Measurements from ENCODE around the gene PSAPL1. TPM values are rescaled to one million over a fixed set of nuclear protein-coding genes. Genes with fewer than 3 reads are reported as not detected.

The PSAPL1 gene, protein sequence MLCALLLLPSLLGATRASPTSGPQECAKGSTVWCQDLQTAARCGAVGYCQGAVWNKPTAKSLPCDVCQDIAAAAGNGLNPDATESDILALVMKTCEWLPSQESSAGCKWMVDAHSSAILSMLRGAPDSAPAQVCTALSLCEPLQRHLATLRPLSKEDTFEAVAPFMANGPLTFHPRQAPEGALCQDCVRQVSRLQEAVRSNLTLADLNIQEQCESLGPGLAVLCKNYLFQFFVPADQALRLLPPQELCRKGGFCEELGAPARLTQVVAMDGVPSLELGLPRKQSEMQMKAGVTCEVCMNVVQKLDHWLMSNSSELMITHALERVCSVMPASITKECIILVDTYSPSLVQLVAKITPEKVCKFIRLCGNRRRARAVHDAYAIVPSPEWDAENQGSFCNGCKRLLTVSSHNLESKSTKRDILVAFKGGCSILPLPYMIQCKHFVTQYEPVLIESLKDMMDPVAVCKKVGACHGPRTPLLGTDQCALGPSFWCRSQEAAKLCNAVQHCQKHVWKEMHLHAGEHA
- total RNA-seq (not detected), polyA plus RNA-seq (not detected)

DNA sequence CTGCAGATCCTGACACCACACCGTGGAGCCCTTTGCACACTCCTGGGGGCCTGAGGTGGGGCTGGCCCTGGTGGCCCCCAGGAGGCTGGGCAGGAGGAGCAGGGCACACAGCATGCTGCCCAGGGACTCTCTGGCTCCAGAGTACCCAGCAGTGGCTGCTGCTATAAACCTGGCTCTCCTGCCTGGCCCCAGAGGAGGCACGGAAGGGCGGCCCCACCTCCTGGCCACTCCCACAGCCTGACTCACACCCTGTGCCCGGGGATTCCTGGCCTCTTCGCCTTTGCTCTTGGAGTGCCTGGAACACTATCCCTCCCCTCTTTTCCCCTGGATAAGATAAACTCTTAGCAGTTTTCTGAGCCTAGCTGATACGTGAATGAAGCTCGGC is at the start of gene PSAPL1:
PSAPL1 (minus strand) TSS at position 165 of the 385 bp plus-strand sequence; CDS start at position 114, 51 bp downstream.
- H3K27ac ChIP-seq (ENCODE audit: low read depth in 1 of 2, low read length in 2 of 2), result no peak within 1 kb of the TSS
- H3K36me3 ChIP-seq (ENCODE audit: control insufficient read depth in 4 of 4, insufficient read depth in 3 of 4, low read depth in 1 of 4, low read length in 3 of 4), result no peaks in the 10 kb centered on the region
- no peaks in the 10 kb centered on the region for H3K4me1 ChIP-seq (ENCODE audit: control insufficient read depth in 4 of 4, insufficient read depth in 4 of 4, low read length in 3 of 4)
- H3K27me3 ChIP-seq (ENCODE audit: control insufficient read depth in 4 of 4, insufficient read depth in 4 of 4, low read length in 3 of 4), result no peaks in the 10 kb centered on the region
- 61% methylated on average over 7 of the region's 7 CpGs for WGBS
- H3K9ac ChIP-seq (ENCODE audit: low read depth in 1 of 2, low read length in 2 of 2), result no peak within 1 kb of the TSS
- TF ChIP-seq, protein P1, sequence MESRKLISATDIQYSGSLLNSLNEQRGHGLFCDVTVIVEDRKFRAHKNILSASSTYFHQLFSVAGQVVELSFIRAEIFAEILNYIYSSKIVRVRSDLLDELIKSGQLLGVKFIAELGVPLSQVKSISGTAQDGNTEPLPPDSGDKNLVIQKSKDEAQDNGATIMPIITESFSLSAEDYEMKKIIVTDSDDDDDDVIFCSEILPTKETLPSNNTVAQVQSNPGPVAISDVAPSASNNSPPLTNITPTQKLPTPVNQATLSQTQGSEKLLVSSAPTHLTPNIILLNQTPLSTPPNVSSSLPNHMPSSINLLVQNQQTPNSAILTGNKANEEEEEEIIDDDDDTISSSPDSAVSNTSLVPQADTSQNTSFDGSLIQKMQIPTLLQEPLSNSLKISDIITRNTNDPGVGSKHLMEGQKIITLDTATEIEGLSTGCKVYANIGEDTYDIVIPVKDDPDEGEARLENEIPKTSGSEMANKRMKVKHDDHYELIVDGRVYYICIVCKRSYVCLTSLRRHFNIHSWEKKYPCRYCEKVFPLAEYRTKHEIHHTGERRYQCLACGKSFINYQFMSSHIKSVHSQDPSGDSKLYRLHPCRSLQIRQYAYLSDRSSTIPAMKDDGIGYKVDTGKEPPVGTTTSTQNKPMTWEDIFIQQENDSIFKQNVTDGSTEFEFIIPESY (IDR thresholded peaks at IDR 0.05), result no peak
- no peak for TF ChIP-seq TAF1 (conservative IDR thresholded peaks at IDR 0.05)
- no peak for TF ChIP-seq EGR1 (IDR thresholded peaks at IDR 0.05; ENCODE audit: low read depth in 2 of 2)
- TF ChIP-seq NR2F2 (IDR thresholded peaks at IDR 0.05), result no peak
- TF ChIP-seq, protein P2, sequence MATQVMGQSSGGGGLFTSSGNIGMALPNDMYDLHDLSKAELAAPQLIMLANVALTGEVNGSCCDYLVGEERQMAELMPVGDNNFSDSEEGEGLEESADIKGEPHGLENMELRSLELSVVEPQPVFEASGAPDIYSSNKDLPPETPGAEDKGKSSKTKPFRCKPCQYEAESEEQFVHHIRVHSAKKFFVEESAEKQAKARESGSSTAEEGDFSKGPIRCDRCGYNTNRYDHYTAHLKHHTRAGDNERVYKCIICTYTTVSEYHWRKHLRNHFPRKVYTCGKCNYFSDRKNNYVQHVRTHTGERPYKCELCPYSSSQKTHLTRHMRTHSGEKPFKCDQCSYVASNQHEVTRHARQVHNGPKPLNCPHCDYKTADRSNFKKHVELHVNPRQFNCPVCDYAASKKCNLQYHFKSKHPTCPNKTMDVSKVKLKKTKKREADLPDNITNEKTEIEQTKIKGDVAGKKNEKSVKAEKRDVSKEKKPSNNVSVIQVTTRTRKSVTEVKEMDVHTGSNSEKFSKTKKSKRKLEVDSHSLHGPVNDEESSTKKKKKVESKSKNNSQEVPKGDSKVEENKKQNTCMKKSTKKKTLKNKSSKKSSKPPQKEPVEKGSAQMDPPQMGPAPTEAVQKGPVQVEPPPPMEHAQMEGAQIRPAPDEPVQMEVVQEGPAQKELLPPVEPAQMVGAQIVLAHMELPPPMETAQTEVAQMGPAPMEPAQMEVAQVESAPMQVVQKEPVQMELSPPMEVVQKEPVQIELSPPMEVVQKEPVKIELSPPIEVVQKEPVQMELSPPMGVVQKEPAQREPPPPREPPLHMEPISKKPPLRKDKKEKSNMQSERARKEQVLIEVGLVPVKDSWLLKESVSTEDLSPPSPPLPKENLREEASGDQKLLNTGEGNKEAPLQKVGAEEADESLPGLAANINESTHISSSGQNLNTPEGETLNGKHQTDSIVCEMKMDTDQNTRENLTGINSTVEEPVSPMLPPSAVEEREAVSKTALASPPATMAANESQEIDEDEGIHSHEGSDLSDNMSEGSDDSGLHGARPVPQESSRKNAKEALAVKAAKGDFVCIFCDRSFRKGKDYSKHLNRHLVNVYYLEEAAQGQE (IDR thresholded peaks at IDR 0.05), result no peak
- no peak for TF ChIP-seq HNF4G (IDR thresholded peaks at IDR 0.05)
- TF ChIP-seq, protein P3, sequence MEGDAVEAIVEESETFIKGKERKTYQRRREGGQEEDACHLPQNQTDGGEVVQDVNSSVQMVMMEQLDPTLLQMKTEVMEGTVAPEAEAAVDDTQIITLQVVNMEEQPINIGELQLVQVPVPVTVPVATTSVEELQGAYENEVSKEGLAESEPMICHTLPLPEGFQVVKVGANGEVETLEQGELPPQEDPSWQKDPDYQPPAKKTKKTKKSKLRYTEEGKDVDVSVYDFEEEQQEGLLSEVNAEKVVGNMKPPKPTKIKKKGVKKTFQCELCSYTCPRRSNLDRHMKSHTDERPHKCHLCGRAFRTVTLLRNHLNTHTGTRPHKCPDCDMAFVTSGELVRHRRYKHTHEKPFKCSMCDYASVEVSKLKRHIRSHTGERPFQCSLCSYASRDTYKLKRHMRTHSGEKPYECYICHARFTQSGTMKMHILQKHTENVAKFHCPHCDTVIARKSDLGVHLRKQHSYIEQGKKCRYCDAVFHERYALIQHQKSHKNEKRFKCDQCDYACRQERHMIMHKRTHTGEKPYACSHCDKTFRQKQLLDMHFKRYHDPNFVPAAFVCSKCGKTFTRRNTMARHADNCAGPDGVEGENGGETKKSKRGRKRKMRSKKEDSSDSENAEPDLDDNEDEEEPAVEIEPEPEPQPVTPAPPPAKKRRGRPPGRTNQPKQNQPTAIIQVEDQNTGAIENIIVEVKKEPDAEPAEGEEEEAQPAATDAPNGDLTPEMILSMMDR (IDR thresholded peaks at IDR 0.05; ENCODE audit: low read depth, low read length, missing input control), result no peak
- no peak for TF ChIP-seq JUND (IDR thresholded peaks at IDR 0.05)
- no peak for TF ChIP-seq RXRA (IDR thresholded peaks at IDR 0.05)
- no peak for TF ChIP-seq GABPA (IDR thresholded peaks at IDR 0.05 in 1 of 2, conservative IDR thresholded peaks at IDR 0.05 in 1 of 2)
- H3K4me3 ChIP-seq (ENCODE audit: low read depth in 1 of 3, low read length in 3 of 3), result no peak within 1 kb of the TSS
- no peaks in the 10 kb centered on the region for H3K9me3 ChIP-seq (ENCODE audit: control insufficient read depth in 4 of 4, low read length in 3 of 4)
- no peak for DNase-seq (ENCODE audit: low spot score)

DNA sequence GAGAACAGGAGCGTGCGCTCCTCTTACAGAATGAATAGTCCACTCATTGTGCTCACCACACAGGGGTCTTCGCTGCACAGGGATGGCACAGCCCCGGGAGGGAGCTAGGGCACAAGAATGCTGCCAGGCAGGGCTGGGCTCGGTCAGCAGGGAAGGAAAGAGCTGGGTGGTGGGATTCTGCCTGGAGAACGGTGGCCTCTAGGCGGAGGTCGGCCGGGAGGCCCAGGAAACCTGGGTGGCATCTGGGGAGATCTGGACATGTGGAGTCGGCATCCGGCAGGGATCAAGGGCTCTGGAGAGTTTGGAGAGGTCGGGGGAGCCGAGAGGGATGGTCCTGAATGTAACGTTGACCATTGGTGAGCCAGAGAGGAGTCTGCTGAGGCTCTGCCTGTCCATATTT is 46.5 kb upstream of the PSAPL1 start:
- Histone ChIP-seq H3K27ac (ENCODE audit: low read depth in 1 of 2, low read length in 2 of 2) (no peak overlapping the region), H3K9me3 (ENCODE audit: control insufficient read depth in 4 of 4, low read length in 3 of 4) (no peaks in the 10 kb centered on the region), H3K4me1 (ENCODE audit: control insufficient read depth in 4 of 4, insufficient read depth in 4 of 4, low read length in 3 of 4) (no peaks in the 10 kb centered on the region), H3K27me3 (ENCODE audit: control insufficient read depth in 4 of 4, insufficient read depth in 4 of 4, low read length in 3 of 4) (no peaks in the 10 kb centered on the region), H3K36me3 (ENCODE audit: control insufficient read depth in 4 of 4, insufficient read depth in 3 of 4, low read depth in 1 of 4, low read length in 3 of 4) (no peaks in the 10 kb centered on the region), H3K4me3 (ENCODE audit: low read depth in 1 of 3, low read length in 3 of 3) (no peak overlapping the region), H3K9ac (ENCODE audit: low read depth in 1 of 2, low read length in 2 of 2) (no peak overlapping the region)
- TF ChIP-seq EGR1 (IDR thresholded peaks at IDR 0.05; ENCODE audit: low read depth in 2 of 2) (no peak), GABPA (IDR thresholded peaks at IDR 0.05 in 1 of 2, conservative IDR thresholded peaks at IDR 0.05 in 1 of 2) (no peak), HNF4A (conservative IDR thresholded peaks at IDR 0.05) (no peak), RAD21 (IDR thresholded peaks at IDR 0.05) (no peak), TAF1 (conservative IDR thresholded peaks at IDR 0.05) (no peak)
- TF ChIP-seq, protein P1 (IDR thresholded peaks at IDR 0.05), result no peak
- DNase-seq (ENCODE audit: low spot score), result no peak
- WGBS, result 86% methylated on average over 14 of the region's 14 CpGs

All from liver (tissue), 9 donors.